ENCODE results near the gene ZFTA.

Gene ZFTA

GRCh38 chr11:63737718-63738117 lies 30.9 kb downstream of the ZFTA start:
- Histone ChIP-seq H3K36me3 (ENCODE audit: control insufficient read depth, low read length) (no peaks in the 10 kb centered on the region), H3K4me1 (ENCODE audit: control insufficient read depth, low read length) (0 out of 2 replicates have a peak, but pooled peaks cover 2% of the 10 kb centered on the region), H3F3A (ENCODE audit: control insufficient read depth, insufficient read depth) (peaks cover 6% of the 10 kb centered on the region), H4K20me1 (ENCODE audit: control insufficient read depth, insufficient read depth, low read depth, low read length) (peaks cover 3% of the 10 kb centered on the region; the same call in 1 of the 2 replicates), H3K9me3 (ENCODE audit: control insufficient read depth, insufficient read depth, low read length) (no peaks in the 10 kb centered on the region), H3K4me3 (ENCODE audit: low read length) (no peak overlapping the region), H3K9me2 (replicated peaks; ENCODE audit: control insufficient read depth, low read length) (no peaks in the 10 kb centered on the region), H3K79me2 (ENCODE audit: control insufficient read depth, low read length) (peaks cover 6% of the 10 kb centered on the region), H3K4me2 (ENCODE audit: low read length) (no peak overlapping the region), H3K27me3 (ENCODE audit: control insufficient read depth, low read length) (no peaks in the 10 kb centered on the region), H3K27ac (ENCODE audit: low read depth, low read length) (no peak overlapping the region)
- no peak for TF ChIP-seq CTCF (IDR thresholded peaks at IDR 0.05; ENCODE audit: low read depth, low read length, poor library complexity, severe bottlenecking)
- TF ChIP-seq EZH2phosphoT487 (IDR thresholded peaks at IDR 0.05; ENCODE audit: borderline replicate concordance, low read length), result no peak

GRCh38 chr11:63736864-63737263 lies 31.7 kb downstream of the ZFTA start:
- H3F3A ChIP-seq (ENCODE audit: control insufficient read depth, insufficient read depth), result peaks cover 6% of the 10 kb centered on the region
- no peaks in the 10 kb centered on the region for H3K27me3 ChIP-seq (ENCODE audit: control insufficient read depth, low read length)
- H4K20me1 ChIP-seq (ENCODE audit: control insufficient read depth, insufficient read depth, low read depth, low read length), result peaks cover 3% of the 10 kb centered on the region; the same call in 1 of the 2 replicates
- H3K9me2 ChIP-seq (replicated peaks; ENCODE audit: control insufficient read depth, low read length), result no peaks in the 10 kb centered on the region
- H3K36me3 ChIP-seq (ENCODE audit: control insufficient read depth, low read length), result no peaks in the 10 kb centered on the region
- TF ChIP-seq CTCF (IDR thresholded peaks at IDR 0.05; ENCODE audit: low read depth, low read length, poor library complexity, severe bottlenecking), result no peak
- no peak overlapping the region for H3K27ac ChIP-seq (ENCODE audit: low read depth, low read length)
- H3K9me3 ChIP-seq (ENCODE audit: control insufficient read depth, insufficient read depth, low read length), result no peaks in the 10 kb centered on the region
- H3K4me1 ChIP-seq (ENCODE audit: control insufficient read depth, low read length), result 0 out of 2 replicates have a peak, but pooled peaks cover 2% of the 10 kb centered on the region
- H3K4me3 ChIP-seq (ENCODE audit: low read length), result no peak overlapping the region
- no peak overlapping the region for H3K4me2 ChIP-seq (ENCODE audit: low read length)
- peaks cover 6% of the 10 kb centered on the region for H3K79me2 ChIP-seq (ENCODE audit: control insufficient read depth, low read length)

- Histone ChIP-seq H3K27ac (ENCODE audit: low read depth, low read length) (no peak overlapping the region), H3K4me2 (ENCODE audit: low read length) (no peak overlapping the region), H3K4me3 (ENCODE audit: low read length) (no peak overlapping the region), H3K9me3 (ENCODE audit: control insufficient read depth, insufficient read depth, low read length) (no peaks in the 10 kb centered on the region), H3K27me3 (ENCODE audit: control insufficient read depth, low read length) (no peaks in the 10 kb centered on the region), H3K4me1 (ENCODE audit: control insufficient read depth, low read length) (no peaks in the 10 kb centered on the region), H3K79me2 (ENCODE audit: control insufficient read depth, low read length) (no peaks in the 10 kb centered on the region), H3K9me2 (replicated peaks; ENCODE audit: control insufficient read depth, low read length) (no peaks in the 10 kb centered on the region), H3F3A (ENCODE audit: control insufficient read depth, insufficient read depth) (no peaks in the 10 kb centered on the region), H4K20me1 (ENCODE audit: control insufficient read depth, insufficient read depth, low read depth, low read length) (no peaks in the 10 kb centered on the region), H3K36me3 (ENCODE audit: control insufficient read depth, low read length) (no peaks in the 10 kb centered on the region)
- no peak for TF ChIP-seq CTCF (IDR thresholded peaks at IDR 0.05; ENCODE audit: low read depth, low read length, poor library complexity, severe bottlenecking)
- TF ChIP-seq EZH2phosphoT487 (IDR thresholded peaks at IDR 0.05; ENCODE audit: borderline replicate concordance, low read length), result no peak
Measured at GRCh38 chr11:63729326-63729725, 39.2 kb downstream of the ZFTA start.

Measured in DOHH2 (cell line).